Astrocyte of the hippocampus (primary cell): ENCODE measurements around the gene TPD52L2.

Experiments
- DNase-seq: peaks from one replicate; pipeline ENCODE4 v3.0.0; 2011; ENCODE audit warnings: low read depth, low spot score

TPD52L2 gene

DNA sequence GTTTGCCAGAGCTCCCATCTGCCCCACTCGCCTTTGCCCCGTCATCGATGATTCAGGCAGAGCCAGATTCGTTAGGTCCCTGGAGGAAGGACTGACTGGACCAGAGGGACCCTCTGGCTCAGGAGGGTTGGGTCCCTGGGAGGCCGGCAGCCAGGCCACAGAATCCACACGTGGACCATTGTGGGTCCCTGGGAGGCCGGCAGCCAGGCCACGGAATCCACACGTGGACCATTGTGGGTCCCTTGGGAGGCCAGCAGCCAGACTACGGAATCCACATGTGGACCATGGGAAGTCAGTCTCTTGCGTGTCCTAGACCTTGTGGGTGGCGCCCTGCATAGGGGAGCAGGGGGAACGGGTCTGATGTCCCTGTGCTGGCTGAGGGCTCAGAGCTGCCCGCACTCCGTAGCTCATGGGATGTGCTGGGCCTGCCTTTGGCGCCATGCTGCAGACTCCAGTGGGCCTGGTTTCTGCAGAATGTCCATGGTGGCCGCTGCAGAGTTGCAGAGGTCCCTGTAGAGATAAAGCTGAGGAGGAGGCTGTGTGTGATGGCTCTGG lies 67.6 kb downstream of the TPD52L2 start:
- DNase-seq, result no peak

DNA sequence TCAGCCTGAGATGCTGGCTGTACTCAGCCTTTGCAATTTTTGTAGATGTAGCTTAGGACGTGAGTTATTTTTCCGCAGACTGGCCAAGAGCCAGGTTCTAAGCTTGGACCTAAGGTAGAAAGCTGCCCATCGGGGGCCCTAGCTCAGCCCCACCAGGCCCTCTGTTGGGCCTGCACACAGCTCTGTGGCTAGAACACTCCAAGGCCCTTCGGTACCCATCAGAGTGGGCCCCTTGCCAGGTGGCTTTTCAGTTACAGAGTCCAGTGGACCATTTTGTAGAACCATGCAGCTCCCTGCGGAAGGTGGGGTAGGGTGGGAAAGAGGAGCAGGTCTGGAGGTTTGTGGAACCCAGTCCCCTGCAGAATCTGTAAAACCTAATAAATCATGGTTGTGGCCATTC lies 68.6 kb downstream of the TPD52L2 start:
- DNase-seq, result no peak

- DNase-seq, result no peak
Measured at GRCh38 chr20:63934271-63935068, 69.4 kb downstream of the TPD52L2 start.

- no peak for DNase-seq
Measured at GRCh38 chr20:63935447-63935846, 70.4 kb downstream of the TPD52L2 start.

- peak; percentile 65 for DNase-seq
Measured at GRCh38 chr20:63937596-63937995, 72.5 kb downstream of the TPD52L2 start.

DNA sequence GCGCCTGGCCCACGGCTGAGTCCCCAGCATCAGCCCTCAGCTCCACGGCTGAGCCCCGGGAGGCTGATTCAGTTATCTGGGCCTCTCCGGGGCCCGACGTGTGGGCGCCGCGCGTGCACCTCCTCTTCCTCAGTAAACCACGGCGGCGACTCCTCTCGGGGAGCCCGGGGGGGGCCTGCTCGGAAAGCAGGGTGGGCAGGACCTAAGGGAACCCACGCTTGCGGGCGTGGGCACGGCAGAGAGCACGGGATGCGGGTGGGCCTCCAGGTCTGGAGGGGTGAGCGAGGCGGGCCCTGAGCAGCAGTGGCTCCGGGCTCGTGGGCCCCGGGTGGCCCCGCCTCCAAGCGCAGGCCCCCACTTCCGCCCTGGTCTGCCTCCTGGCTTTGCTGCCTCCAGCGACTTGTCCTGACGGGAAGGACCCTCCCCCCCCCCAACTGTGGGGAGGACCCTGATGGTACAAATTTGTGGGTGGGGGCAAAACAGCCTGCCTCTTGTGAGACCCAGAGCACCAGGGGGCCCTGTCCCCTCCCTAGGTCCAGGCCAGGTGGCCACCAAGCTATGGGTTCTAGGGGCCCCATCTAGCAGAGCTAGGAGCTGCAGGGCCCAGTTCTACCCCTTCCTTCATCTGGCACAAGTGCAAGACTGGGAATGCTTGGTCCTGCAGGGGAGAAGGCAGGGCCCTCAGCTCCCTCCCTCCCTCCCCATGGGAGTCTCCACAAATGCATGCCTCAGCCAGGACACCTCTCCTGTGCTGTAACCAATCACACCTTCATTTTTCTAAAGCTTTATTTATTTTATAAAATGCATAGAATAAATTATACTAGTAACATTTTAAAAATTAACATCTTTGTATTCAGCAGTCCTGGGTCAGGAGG lies 74.2 kb downstream of the TPD52L2 start:
- no peak for DNase-seq

GRCh38 chr20:63940071-63940471 lies 75.0 kb downstream of the TPD52L2 start:
- DNase-seq, result no peak

- no peak for DNase-seq
Measured at GRCh38 chr20:63940472-63941266, 75.6 kb downstream of the TPD52L2 start.
